Measurements from ENCODE around the gene PKIB. TPM values are rescaled to one million over a fixed set of nuclear protein-coding genes. Genes with fewer than 3 reads are reported as not detected.

The PKIB gene, protein sequence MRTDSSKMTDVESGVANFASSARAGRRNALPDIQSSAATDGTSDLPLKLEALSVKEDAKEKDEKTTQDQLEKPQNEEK
- 12.2 and 13.1 TPM in 2 replicates for total RNA-seq (2012; rRNA removed)
- 5.6 and 6.3 TPM in 2 replicates for polyA plus RNA-seq (2012; rRNA removed)
- polyA plus RNA-seq (2012; cell fraction: cytosol; rRNA removed), result 3.0 and 5.5 TPM in 2 replicates
- polyA plus RNA-seq (2012; cell fraction: nucleus; rRNA removed; ENCODE audit: low replicate concordance), result 1.1 and 3.8 TPM in 2 replicates
- Bru-seq, nascent RNA, result percentile 17 among the genes with signal in this experiment
- BruChase-seq, experiment 1, labeled RNA remaining after a 6-hour chase, result percentile 22 among the genes with signal in this experiment
- BruChase-seq, experiment 2, labeled RNA remaining after a 2-hour chase, result percentile 20 among the genes with signal in this experiment
- long read RNA-seq, partial matches to known transcripts, result 0 of 1 reads
- long read RNA-seq, other reads (novel, unspliced or antisense), result 1 of 1 reads

DNA sequence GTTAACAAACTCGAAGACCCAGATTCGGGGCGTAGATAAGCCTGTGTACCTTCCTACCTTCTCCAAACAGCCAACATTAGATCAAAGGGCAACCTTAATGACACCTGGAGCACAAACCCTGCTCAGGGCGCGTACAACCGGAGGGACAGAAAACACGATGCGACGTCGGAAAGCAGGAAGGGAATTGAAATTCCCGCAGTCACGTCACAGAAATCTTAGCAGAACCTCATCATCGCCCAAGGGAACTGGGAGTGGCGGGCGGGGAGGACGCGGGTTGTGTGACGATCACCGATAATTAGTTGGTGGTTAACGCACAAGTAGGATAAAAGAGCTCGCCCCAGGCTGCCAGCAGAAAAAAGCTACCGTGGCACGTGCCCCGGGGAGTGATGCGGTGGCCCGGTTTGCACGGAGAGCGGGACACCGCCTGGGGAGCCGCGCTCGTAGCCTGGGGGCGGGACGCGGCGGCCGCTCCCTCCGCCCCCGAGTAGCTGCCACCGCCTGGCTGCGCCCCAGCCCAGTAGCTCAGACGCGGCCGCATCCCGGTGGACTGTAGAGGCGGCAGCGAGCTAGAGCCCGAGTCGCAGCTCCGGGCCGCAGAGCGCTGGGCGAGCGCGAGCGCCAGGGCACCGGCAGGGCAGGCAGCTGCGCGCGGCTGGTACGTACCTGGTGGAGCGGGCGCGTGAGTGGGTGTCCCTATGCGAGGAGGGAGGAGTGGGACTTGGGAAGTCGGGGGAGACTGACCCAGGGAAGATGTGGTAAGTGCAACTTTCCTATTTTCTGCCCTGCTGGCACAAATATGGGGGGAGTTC, at the start of gene PKIB:
PKIB (plus strand) TSS at position 525 of the 809 bp plus-strand sequence. CDS start 107,390 bp downstream, outside the sequence.
- POLR2A ChIA-PET (ENCODE audit: unreplicated experiment), result no interaction called here
- no peak for TF ChIP-seq CHD1 (IDR thresholded peaks at IDR 0.05; ENCODE audit: low read depth, low read length)
- TF ChIP-seq RAD21 (IDR thresholded peaks at IDR 0.05; ENCODE audit: low read length), result peak; percentile 38
- TF ChIP-seq ELK1 (IDR thresholded peaks at IDR 0.05; ENCODE audit: borderline replicate concordance, low read depth, low read length), result no peak
- peak; percentile 72 for TF ChIP-seq BHLHE40 (IDR thresholded peaks at IDR 0.05; ENCODE audit: low read depth, low read length)
- no peak for TF ChIP-seq CEBPB (IDR thresholded peaks at IDR 0.05; ENCODE audit: low read depth, low read length)
- no peak for TF ChIP-seq SMC3 (IDR thresholded peaks at IDR 0.05; ENCODE audit: low read depth, low read length)
- TF ChIP-seq MAFK (IDR thresholded peaks at IDR 0.05; ENCODE audit: low read depth, low read length), result no peak
- peak; percentile 39 for TF ChIP-seq CTCF (conservative IDR thresholded peaks at IDR 0.05; ENCODE audit: low read depth, low read length)
- peak; percentile 30 for TF ChIP-seq USF2 (IDR thresholded peaks at IDR 0.05; ENCODE audit: low read depth, low read length)
- no peak for TF ChIP-seq MAZ (IDR thresholded peaks at IDR 0.05; ENCODE audit: borderline replicate concordance, low read depth, low read length)
- no peak for TF ChIP-seq NFE2L2 (IDR thresholded peaks at IDR 0.05; ENCODE audit: low read depth, low read length)

More for the DNA sequence above, at the start of gene PKIB:
- H3K27me3 ChIP-seq (ENCODE audit: control insufficient read depth, insufficient read depth, low read length), result peaks cover 18% of the 10 kb centered on the region
- intact Hi-C loops (cut with micrococcal nuclease) (loop anchor here (2.0 kb wide), 1 partner anchor 117 kb away; no protein-coding TSS in a partner anchor), dilution Hi-C loops (cut with HindIII; ENCODE audit: low sequenced_read_pairs, unreplicated experiment) (no loop called here), in situ Hi-C loops (cut with MboI; ENCODE audit: low sequenced_read_pairs) (no loop called here)
- H3K9me3 ChIP-seq (ENCODE audit: control insufficient read depth, insufficient read depth, low read length), result no peaks in the 10 kb centered on the region
- H3K9ac ChIP-seq (ENCODE audit: low read depth, low read length), result peak within 1 kb of the TSS; percentile 51
- H2BK5ac ChIP-seq (ENCODE audit: low read depth, low read length, poor library complexity, severe bottlenecking), result no peak within 1 kb of the TSS
- H2AFZ ChIP-seq (replicated peaks; ENCODE audit: low read length, poor library complexity), result peak within 1 kb of the TSS; percentile 90
- H3K27ac ChIP-seq (ENCODE audit: insufficient read depth, low read length), result no peak within 1 kb of the TSS
- H4K8ac ChIP-seq (ENCODE audit: low read depth in 2 of 2, low read length in 2 of 2), result no peak within 1 kb of the TSS
- no peaks in the 10 kb centered on the region for H3K9me1 ChIP-seq (ENCODE audit: insufficient read depth, low read length)
- no peaks in the 10 kb centered on the region for H4K20me1 ChIP-seq (ENCODE audit: insufficient read depth, low read length)
- no peaks in the 10 kb centered on the region for H3K79me1 ChIP-seq (ENCODE audit: low read depth in 1 of 2, low read length in 2 of 2)
- no TSS peak for BruUV-seq (replicated peaks)
- no peak within 1 kb of the TSS for H3K4ac ChIP-seq (ENCODE audit: low read depth, low read length)
- H3K4me3 ChIP-seq (ENCODE audit: insufficient read depth, low read depth, low read length), result peak within 1 kb of the TSS; percentile 77
- peak; percentile 51 for DNase-seq
- no peaks in the 10 kb centered on the region for H3K36me3 ChIP-seq (ENCODE audit: control insufficient read depth, insufficient read depth, low read length)
- WGBS, 2 experiments (ENCODE audit: extremely low coverage in 2 of 2, insufficient read length in 1 of 2), result 4% methylated on average over 16 of the region's 66 CpGs; no CpG with 5 or more reads in 1 of the 2 experiments
- CTCF ChIA-PET, result interaction anchor here (1.0 kb wide), 1 partner anchor 10 kb away, joined by 4 read pairs; no protein-coding TSS in a partner anchor
- 0 out of 2 replicates have a peak within 1 kb of the TSS, but pooled peaks have one; percentile 16 for H3K23ac ChIP-seq (ENCODE audit: low read depth, low read length)
- H2BK15ac ChIP-seq (ENCODE audit: low read depth, low read length), result no peak within 1 kb of the TSS
- H2AK5ac ChIP-seq (ENCODE audit: low read depth, low read length), result no peak within 1 kb of the TSS
- no peak within 1 kb of the TSS for H3K18ac ChIP-seq (ENCODE audit: low read depth, low read length)
- H2AK9ac ChIP-seq (replicated peaks; ENCODE audit: low read depth, low read length, poor library complexity), result peak within 1 kb of the TSS; percentile 5
- H3K4me1 ChIP-seq (ENCODE audit: control insufficient read depth, insufficient read depth, low read length), result peaks cover 7% of the 10 kb centered on the region; the same call in 1 of the 2 replicates
- peak within 1 kb of the TSS; percentile 99 for H3K4me2 ChIP-seq (ENCODE audit: low read depth, low read length)
- ATAC-seq (ENCODE audit: low read depth), result peak; percentile 99
- no peak within 1 kb of the TSS for H4K91ac ChIP-seq (ENCODE audit: insufficient read depth, low read depth, low read length)
- H3K14ac ChIP-seq (replicated peaks; ENCODE audit: low read depth, low read length), result no peak within 1 kb of the TSS; the same call in 1 of the 2 replicates
- no peak within 1 kb of the TSS for H4K5ac ChIP-seq (ENCODE audit: low read depth, low read length)
- H2BK20ac ChIP-seq (ENCODE audit: low read depth, low read length), result no peak within 1 kb of the TSS
- no peak within 1 kb of the TSS for H2BK120ac ChIP-seq (ENCODE audit: low read depth, low read length)
- H3K56ac ChIP-seq (ENCODE audit: extremely low read depth, insufficient read depth, low read length), result no peak within 1 kb of the TSS

Data from IMR-90 (cell line).